KG1 (cell line): ENCODE data around the gene NELFB.

Experiments used
- DNase-seq: peaks from one replicate; lab custom pipeline; 2025; lab: John Stamatoyannopoulos, UW

The NELFB gene

DNA sequence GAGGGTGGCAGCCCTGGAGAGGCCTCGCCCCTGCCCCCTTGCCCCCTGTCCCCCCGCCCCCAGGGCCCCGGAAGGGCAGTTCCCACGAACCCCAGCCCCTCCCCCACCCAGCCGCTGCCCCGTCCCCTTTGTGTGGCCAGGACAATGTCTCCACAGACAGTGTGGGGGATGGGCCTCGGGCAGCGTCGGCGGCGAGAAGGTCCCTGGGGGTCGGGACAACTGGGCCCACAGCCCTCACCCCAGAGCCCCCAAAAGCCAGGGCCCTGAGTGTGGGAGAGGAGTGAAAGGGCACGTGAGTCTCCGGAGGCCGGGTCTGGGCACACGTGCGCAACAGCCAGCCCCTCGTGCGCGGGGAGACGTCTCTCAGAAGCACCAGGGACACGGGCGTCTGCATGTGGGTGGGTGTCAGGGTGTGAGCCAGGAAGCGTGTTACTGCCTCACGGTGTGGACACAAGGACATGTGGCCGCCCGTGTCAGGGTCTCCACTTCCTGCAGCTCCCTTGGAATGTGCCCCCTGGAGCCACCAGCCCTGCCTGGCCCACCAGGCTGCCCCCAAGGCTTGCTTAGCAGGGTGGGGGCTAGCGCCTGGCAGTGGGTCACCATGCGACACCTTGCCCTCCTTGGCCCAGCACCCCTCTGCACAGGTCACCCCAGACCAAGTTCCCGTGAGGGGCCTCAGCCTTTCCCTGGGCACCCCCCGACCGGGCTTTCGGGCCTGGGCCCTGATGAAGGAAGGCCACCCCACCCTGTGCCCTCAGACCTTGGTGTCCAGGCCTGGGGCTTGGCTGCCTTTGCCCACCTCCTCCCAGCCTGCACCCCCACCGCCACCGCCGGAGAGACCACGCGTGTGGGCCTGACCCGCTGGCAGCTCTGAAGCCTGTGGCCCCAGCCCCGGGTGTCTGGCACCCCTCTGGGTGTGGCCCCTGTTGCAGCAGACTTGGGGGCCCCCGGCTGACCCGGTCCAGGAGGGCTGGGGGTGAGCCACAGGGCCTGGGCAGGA, 59.7 kb downstream of the NELFB start:
- no peak for DNase-seq

GRCh38 chr9:137315581-137316011, 60.5 kb downstream of the NELFB start:
- DNase-seq: no peak

GRCh38 chr9:137316012-137316981, 61.2 kb downstream of the NELFB start:
- DNase-seq: no peak

- DNase-seq: no peak
Observed at GRCh38 chr9:137317021-137317717, 62.0 kb downstream of the NELFB start.

GRCh38 chr9:137317718-137318511, 62.8 kb downstream of the NELFB start:
- DNase-seq: no peak

GRCh38 chr9:137318602-137319001, 63.5 kb downstream of the NELFB start:
- DNase-seq: no peak

DNA sequence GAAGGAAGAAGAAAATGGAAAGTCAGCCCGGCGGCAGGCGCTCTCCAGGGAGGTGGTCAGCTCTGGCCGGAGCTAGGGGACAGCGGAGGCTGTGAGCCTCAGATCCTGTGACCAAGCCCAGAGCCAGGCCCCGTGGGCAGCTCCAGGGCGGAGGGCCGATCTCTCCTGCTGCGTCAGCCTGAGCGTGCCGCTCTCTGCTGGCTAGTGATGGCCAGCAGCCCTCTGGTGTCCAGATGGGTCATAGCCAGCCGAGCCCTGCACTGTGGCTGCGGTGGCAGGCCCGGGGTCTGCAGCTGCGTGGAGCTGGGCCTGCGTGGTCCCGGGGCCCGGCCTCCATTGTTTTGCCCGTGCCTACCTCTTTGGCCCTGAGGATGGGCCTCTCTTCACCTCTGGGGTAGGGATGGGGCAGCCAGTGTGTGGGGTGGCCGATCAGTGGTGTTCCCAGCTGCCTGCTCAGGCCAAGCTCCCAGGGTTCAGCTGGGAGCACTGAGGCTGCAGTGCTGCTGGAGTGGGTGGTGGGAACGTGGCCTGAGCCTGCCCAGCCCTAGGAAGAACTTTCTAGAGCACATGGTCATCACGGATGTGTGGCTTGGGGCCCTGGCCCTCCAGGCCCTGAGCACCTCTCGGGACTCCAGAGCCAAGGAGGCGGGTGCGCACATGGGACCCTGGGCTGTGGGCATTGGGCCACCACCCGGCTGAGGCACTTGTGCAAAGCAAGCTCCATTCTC, 64.0 kb downstream of the NELFB start:
- no peak for DNase-seq

DNA sequence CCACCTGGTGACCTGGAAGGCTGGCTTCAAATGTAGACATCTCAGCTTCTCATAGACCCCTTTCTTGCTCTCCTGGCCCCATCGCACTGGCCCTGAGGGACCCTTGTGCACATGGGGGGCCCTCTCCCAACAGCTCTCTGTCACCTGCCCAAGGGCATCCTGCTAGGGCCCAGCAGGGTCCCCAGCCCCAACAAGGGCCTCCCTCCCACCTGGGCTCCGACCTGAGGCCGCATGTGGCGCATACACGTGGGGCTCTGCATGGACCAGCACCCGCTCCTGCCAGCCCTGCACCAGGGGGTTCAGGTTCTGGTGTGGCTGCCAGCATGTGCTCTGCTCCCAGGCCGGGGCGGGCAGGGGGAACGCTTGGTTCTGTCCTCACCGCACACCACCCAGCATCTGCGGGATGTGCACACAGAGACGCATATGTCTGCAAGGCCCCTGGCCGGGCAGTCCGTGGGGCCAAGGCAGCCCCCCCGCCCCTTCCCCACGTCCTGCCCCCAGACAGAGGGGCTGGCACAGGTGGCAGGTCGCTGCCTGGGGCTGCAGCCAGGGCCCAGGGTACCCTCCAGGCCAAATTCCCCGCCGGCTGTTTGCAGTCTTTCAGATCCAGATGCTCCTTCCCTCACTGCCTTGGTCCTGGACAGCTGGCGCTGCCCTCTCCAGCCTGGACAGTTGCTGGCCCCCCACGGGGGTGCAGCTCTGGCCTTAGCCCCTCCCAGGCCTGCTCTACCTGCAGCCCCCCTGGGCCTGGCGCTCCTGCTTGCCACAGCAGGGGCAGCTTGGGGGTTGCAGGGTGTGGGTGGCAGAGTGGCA, 64.8 kb downstream of the NELFB start:
- DNase-seq: no peak

- DNase-seq: peak; percentile 77
Observed at GRCh38 chr9:137320555-137321384, 65.6 kb downstream of the NELFB start.

DNA sequence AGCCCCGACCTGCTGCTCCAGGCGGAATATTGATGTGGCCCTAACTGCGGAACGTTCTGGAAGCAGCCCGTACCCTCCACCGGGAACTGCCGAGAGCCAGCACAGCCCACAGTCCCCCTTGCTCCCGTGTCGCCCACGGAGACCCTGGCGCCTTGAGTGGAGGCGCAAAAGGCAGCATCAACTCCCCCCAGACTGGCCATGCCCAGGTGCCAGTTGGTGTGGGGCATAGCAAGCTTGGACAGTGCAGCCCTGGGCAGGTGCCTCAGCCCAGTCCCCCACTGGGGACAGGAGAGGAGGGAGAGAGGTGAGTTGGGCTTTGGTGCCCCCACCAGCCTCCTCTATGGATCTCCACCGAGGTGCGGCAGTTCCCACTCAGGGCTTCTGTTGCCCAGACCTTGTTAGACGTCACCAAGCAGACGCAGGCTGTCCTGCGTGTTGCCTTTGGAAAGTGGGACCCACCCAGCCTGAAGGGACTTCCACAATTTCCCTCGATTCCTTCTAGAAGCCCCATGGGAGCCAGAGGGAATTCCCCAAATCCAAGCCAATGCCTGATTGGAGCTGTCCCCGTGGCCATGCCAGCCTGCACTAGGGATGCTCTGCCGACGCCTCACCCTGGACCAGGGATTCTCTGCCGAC, 66.7 kb downstream of the NELFB start:
- DNase-seq: no peak
